ENCODE measurements around the gene SYT1. TPM values are rescaled to one million over a fixed set of nuclear protein-coding genes. Genes with fewer than 3 reads are reported as not detected.
A peak's percentile ranks its signal among the peaks of the same experiment; 100 is the strongest.

SYT1 gene
- total RNA-seq, 1 experiment from 2014 or later: 15.8 TPM

DNA sequence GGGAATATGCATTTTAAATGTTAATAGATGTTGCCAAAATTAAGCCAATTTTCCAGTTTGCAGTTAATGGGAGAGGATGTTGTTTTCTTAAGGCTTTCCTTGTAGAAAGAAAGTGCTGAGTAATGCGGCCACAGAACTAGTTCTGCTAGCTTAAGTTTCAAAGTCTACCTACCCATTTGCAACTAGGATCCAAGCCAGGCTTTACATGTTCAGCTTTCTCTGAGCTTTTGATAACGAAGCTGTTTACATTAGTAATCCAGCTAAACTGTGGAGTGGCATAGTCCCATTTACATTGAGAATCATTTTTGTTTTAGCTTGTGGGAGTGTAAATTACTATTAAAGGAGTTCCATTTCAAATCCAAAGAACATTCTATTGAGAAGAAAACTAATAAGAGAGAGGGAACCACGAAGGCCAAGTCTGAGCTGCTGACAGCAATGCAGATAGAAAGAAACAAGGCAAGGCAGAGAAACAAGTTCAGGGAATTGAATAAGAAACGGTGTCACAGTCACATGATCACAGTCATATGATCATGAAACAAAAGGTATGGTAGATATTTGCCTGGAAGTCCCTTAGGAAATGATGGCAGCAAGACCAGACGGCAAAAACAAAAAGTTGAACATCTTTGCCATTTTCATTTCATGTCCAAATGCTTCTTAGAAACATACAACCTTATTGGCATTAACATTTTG is 551.3 kb downstream of the SYT1 start:
- H3K4ac ChIP-seq (ENCODE audit: low read depth, low read length): no peak overlapping the region
- H3K36me3 Mint-ChIP-seq (ENCODE audit: insufficient read depth in 1 of 3, low read depth in 3 of 3): no peaks in the 10 kb centered on the region
- H3K4me3 Mint-ChIP-seq: no peak overlapping the region
- TF ChIP-seq, protein P1, sequence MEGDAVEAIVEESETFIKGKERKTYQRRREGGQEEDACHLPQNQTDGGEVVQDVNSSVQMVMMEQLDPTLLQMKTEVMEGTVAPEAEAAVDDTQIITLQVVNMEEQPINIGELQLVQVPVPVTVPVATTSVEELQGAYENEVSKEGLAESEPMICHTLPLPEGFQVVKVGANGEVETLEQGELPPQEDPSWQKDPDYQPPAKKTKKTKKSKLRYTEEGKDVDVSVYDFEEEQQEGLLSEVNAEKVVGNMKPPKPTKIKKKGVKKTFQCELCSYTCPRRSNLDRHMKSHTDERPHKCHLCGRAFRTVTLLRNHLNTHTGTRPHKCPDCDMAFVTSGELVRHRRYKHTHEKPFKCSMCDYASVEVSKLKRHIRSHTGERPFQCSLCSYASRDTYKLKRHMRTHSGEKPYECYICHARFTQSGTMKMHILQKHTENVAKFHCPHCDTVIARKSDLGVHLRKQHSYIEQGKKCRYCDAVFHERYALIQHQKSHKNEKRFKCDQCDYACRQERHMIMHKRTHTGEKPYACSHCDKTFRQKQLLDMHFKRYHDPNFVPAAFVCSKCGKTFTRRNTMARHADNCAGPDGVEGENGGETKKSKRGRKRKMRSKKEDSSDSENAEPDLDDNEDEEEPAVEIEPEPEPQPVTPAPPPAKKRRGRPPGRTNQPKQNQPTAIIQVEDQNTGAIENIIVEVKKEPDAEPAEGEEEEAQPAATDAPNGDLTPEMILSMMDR (conservative IDR thresholded peaks at IDR 0.05): no peak
- no peak overlapping the region for H3K4me2 ChIP-seq (ENCODE audit: insufficient read depth, insufficient read length, low read length)
- H4K91ac ChIP-seq (ENCODE audit: insufficient read length, low read depth, low read length): no peak overlapping the region
- H2BK5ac ChIP-seq (ENCODE audit: insufficient read length, low read length): no peak overlapping the region
- H3K27ac ChIP-seq (ENCODE audit: insufficient read length, low read depth, low read length): peak overlapping the region; percentile 25
- H2AFZ ChIP-seq (ENCODE audit: low read length): no peak overlapping the region
- H3K4me1 Mint-ChIP-seq: peaks cover 34 to 41% of the 10 kb centered on the region in 2 experiments
- DNase-seq: no peak
- H3K27me3 Mint-ChIP-seq (ENCODE audit: low read depth): no peaks in the 10 kb centered on the region
- no peak overlapping the region for H4K8ac ChIP-seq (replicated peaks; ENCODE audit: insufficient read length, low read depth, low read length)
- H3K9me3 Mint-ChIP-seq: no peaks in the 10 kb centered on the region
- H2BK120ac ChIP-seq (ENCODE audit: low read depth, low read length, poor library complexity, severe bottlenecking): no peak overlapping the region
- H3T11ph ChIP-seq (ENCODE audit: low read length): no peak overlapping the region
- no peak overlapping the region for H2BK20ac ChIP-seq (ENCODE audit: low read depth, low read length, poor library complexity, severe bottlenecking)
- H3K23ac ChIP-seq (ENCODE audit: insufficient read length, low read depth, low read length): no peak overlapping the region
- peaks cover 6% of the 10 kb centered on the region for H3K4me1 ChIP-seq (ENCODE audit: insufficient read depth, low read length)
- no peak overlapping the region for H2AK5ac ChIP-seq (ENCODE audit: insufficient read length, low read length)
- no peaks in the 10 kb centered on the region for H3K9me3 ChIP-seq (ENCODE audit: control insufficient read depth, low read depth, low read length)
- H2BK15ac ChIP-seq (ENCODE audit: low read depth, low read length): no peak overlapping the region
- H3K56ac ChIP-seq (ENCODE audit: insufficient read length, low read depth, low read length): no peak overlapping the region
- no peak overlapping the region for H3K18ac ChIP-seq (ENCODE audit: insufficient read length, low read depth, low read length)
- H3K79me1 ChIP-seq (ENCODE audit: insufficient read depth, low read depth, low read length, poor library complexity, severe bottlenecking): no peaks in the 10 kb centered on the region
- no peaks in the 10 kb centered on the region for H4K20me1 ChIP-seq (ENCODE audit: control insufficient read depth, insufficient read depth, insufficient read length)
- no peak overlapping the region for H4K5ac ChIP-seq (ENCODE audit: insufficient read length, low read depth, low read length)
- no peak overlapping the region for H3K14ac ChIP-seq (ENCODE audit: insufficient read depth, low read length)
- no peaks in the 10 kb centered on the region for H3K79me2 ChIP-seq (ENCODE audit: insufficient read depth, low read length)
- H3K27ac Mint-ChIP-seq: peak overlapping the region; percentile 0 to 65 (median 41); a peak in 6 of 7 replicates
- no peak overlapping the region for H2BK12ac ChIP-seq (ENCODE audit: insufficient read length, low read depth, low read length)
- no peak overlapping the region for H3K9ac ChIP-seq (ENCODE audit: extremely low read depth, insufficient read length, low read length)
- no peaks in the 10 kb centered on the region for H3K27me3 ChIP-seq (ENCODE audit: insufficient read depth, low read length)
- no CpG with 5 or more reads among the region's 5 CpGs for whole genome bisulfite sequencing (ENCODE audit: extremely low coverage, insufficient read length, low lambda C conversion rate)
- no peaks in the 10 kb centered on the region for H3K23me2 ChIP-seq (ENCODE audit: insufficient read length, low read depth, low read length, poor library complexity, severe bottlenecking)

Data from H9 (cell line).